Right kidney (tissue), 1 donor: ENCODE measurements around the gene PITPNC1.
A peak's percentile ranks its signal among the peaks of the same experiment; 100 is the strongest.
"Not testable (repeated sequence)": the region's sequence is repeated elsewhere in the genome, so short reads cannot be mapped to it uniquely, and the experiment has no call there.

Experiments
- DNase-seq: peaks from one replicate; pipeline ENCODE4 v3.0.0-alpha.2; 2016

The PITPNC1 gene

GRCh38 chr17:67369676-67370075 is 7.4 kb upstream of the PITPNC1 start:
- DNase-seq: no peak

DNA sequence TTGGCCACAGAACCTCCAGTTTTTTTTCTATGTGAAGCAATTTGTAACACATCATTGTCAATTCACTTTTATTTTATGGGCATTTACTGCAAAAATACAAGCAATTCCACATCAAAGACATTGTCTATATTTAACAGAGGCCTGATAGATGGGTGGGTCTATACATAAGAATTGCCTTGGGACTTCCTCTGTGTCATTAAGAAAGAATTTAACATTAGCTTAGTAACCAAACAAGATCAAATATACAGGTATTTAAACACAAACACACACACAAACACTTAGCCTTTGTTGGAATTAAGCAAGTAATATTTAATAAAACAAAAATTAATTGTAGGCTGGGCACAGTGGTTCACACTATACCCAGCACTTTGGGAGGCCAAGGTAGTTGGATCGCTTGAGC is 4.3 kb upstream of the PITPNC1 start:
- no peak for DNase-seq

GRCh38 chr17:67374329-67375053 is 2.6 kb upstream of the PITPNC1 start:
- peak; percentile 70 for DNase-seq

DNA sequence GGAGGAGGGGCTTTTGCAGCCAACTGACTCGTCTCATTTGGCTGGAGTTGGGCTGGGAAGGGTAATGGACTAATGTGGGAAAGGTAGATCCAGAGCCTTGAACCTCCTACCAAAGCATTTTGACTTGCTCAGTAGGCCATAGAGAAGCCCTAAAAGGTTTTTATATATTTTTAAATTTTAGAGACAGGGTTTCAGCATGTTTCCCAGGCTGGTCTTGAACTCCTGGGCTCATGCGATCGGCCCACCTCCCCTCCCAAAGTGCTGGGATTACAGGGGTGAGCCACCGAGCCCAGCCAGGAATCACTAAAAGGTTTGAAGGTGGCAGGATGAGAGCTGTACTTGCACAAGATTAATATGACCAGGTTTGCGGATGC is 2.0 kb upstream of the PITPNC1 start:
- DNase-seq: no peak

GRCh38 chr17:67375716-67376115 is 1.4 kb upstream of the PITPNC1 start:
- DNase-seq: no peak

DNA sequence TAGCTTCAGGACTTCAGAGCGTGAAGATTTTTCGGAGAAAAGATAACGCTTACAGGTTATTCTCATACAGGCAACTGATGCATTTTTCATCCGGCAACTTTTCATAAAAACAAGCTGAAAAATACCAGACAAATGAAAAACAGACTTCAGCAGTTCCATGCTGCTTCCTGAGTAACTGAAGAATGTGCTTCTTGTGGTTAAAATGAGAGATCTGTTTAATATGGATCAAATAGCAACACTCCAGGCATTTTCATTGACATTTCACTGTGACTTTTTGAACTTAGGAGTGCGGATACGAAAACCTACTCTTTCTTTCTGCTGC is 705 bp upstream of the PITPNC1 start:
- DNase-seq: no peak

GRCh38 chr17:67377488-67378453 is 690 bp downstream of the PITPNC1 start:
- peak; percentile 93 for DNase-seq

- DNase-seq: peak; percentile 90
These were observed 1.6 kb downstream of the PITPNC1 start for GRCh38 chr17:67378454-67379250.

GRCh38 chr17:67379251-67379630 is 2.2 kb downstream of the PITPNC1 start:
- DNase-seq: no peak

DNA sequence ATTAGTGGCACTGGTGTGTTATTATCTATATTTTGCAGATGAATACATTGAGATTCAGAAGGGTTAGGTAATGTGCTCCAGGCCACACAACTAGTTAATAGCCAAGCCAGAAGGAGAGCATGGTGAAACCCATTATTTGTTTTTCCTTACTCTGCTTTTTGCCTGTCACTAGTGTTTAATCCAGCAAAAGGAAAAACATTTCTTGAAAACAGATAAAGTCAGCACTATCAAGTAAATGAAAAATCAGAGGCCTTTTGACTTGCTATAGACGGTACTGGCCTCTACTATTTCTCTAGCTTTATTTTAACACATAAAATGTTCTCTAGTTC is 4.8 kb downstream of the PITPNC1 start:
- DNase-seq: no peak

DNA sequence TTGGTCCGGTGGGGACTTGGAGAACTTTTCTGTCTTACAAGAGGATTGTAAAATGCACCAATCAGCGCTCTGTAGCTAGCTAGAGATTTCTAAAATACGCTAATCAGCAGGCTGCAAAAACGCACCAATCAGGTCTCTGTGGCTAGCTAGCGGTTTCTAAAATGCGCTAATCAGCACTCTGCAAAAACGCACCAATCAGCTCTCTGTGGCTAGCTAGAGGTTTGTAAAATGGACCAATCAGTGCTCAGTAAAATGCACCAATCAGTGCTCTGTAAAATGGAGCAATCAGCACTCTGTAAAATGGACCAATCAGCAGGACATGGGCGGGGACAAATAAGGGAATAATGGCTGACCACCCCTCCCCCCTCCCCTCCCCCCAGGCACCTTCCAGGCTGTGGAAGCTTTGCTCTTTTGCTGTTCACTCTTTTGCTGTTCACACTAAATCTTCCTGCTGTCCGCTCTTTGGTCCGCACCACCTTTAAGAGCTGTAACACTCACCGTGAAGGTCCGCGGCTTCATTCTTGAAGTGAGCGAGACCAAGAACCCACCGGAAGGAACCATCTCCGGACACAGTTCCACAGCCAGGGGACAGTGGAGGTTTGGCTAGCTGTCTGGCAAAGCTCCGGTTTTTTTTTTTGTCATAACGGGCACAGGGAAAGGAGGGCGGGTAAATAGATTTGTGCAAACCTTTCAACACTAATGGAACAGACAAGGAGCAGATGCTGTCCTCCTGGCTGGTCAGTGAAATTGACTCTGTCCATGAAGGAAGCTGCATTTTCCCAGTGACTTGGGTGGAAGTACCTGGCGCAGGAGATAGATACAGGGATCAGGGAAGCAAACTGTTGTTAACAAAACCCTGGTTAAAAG is 8.3 kb downstream of the PITPNC1 start:
- DNase-seq: no peak

- DNase-seq: peak; percentile 41
These were observed 10.0 kb downstream of the PITPNC1 start for GRCh38 chr17:67386965-67387551.

DNA sequence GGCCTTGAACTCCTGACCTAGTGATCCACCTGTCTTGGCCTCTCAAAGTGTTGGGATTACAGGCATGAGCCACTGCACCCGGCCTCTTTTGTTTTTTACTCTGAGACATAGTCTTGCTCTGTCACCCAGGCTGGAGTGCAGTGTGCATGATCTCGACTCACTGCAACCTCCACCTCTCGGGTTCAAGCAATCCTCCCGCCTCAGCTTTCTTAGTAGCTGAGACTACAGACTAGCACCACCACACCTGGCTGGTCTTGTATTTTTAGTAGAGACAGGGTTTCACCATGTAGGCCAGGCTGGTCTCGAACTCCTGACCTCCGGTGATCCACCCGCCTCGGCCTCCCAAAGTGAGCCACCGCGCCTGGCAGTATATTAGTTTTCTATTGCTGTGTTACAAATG is 11.5 kb downstream of the PITPNC1 start:
- DNase-seq: not testable (repeated sequence)

DNA sequence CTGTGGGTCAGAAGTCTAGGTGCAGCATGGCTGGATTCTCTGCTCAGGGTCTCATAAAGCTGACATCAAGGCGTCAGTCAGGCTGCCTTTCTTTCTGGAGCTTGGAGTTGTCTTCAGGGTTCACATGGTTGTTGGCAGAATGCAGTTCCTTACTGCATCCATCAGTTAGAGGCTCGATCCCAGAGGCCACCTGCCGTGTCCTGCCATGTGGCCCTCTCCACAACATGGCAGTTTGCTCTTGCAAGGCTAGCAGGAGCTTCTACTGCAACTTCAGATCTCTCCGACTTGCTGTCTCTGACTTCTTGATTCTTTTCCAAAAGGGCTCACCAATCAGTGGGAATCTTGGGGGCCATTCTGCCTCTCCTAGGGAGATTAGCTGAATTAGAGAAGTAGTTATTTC is 11.9 kb downstream of the PITPNC1 start:
- no peak for DNase-seq

- no peak for DNase-seq
These were observed 13.0 kb downstream of the PITPNC1 start for GRCh38 chr17:67390006-67390645.

- peak; percentile 45 for DNase-seq
These were observed 13.7 kb downstream of the PITPNC1 start for GRCh38 chr17:67390646-67391361.

- no peak for DNase-seq
These were observed 15.0 kb downstream of the PITPNC1 start for GRCh38 chr17:67392111-67392510.

GRCh38 chr17:67393809-67394397 is 16.8 kb downstream of the PITPNC1 start:
- no peak for DNase-seq

GRCh38 chr17:67399676-67400075 is 22.6 kb downstream of the PITPNC1 start:
- DNase-seq: no peak

- no peak for DNase-seq
These were observed 23.1 kb downstream of the PITPNC1 start for GRCh38 chr17:67400193-67400592.
